Measurements from ENCODE around the gene PUSL1.

DNA sequence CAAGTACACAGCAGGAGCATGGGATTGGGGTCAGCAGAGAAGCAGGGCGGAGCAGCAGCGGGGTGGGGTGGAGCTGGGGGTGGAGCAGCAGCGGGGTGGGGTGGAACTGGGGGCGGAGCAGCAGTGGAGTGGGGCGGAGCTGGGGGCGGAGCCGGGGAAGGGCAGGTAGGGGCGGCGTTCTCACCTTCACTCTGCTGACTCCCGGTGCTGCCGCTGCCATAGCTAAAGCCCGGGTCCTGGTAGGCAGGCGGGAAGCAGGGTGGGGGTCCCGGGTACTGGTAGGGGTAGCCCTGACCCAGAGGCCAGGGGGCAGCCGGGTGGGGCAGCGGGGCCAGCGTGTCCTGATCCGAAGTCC lies 29.4 kb downstream of the PUSL1 start:
- TF ChIP-seq, protein P1, sequence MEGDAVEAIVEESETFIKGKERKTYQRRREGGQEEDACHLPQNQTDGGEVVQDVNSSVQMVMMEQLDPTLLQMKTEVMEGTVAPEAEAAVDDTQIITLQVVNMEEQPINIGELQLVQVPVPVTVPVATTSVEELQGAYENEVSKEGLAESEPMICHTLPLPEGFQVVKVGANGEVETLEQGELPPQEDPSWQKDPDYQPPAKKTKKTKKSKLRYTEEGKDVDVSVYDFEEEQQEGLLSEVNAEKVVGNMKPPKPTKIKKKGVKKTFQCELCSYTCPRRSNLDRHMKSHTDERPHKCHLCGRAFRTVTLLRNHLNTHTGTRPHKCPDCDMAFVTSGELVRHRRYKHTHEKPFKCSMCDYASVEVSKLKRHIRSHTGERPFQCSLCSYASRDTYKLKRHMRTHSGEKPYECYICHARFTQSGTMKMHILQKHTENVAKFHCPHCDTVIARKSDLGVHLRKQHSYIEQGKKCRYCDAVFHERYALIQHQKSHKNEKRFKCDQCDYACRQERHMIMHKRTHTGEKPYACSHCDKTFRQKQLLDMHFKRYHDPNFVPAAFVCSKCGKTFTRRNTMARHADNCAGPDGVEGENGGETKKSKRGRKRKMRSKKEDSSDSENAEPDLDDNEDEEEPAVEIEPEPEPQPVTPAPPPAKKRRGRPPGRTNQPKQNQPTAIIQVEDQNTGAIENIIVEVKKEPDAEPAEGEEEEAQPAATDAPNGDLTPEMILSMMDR (conservative IDR thresholded peaks at IDR 0.05; ENCODE audit: low read length) = no peak
- TF ChIP-seq EZH2phosphoT487 (IDR thresholded peaks at IDR 0.05; ENCODE audit: borderline replicate concordance, low read depth, low read length) = no peak
